IMR-90 (cell line): ENCODE results near the gene MAGOH. TPM values are rescaled to one million over a fixed set of nuclear protein-coding genes. Genes with fewer than 3 reads are reported as not detected.
A peak's percentile ranks its signal among the peaks of the same experiment; 100 is the strongest.

Experiments
- ATAC-seq: fragments of 200-7000 bp; cut with Tn5 transposase; 2 replicates; pipeline ENCODE4 v1.9.1; 2020; ENCODE audit warnings: low read depth, mild to moderate bottlenecking, moderate library complexity
- BruUV-seq: library from RNA; stranded (reverse); fragments of 400-500 nt; replicated peaks from 2 replicates; lab custom pipeline; 2021; lab: Mats Ljungman, UMichigan
- CTCF ChIA-PET: fragments of 300-600 bp; formaldehyde crosslinking; extraction: SDS; loops from one replicate; lab custom pipeline; 2021; ENCODE audit warnings: antibody characterized with exemption; lab: Yijun Ruan, JAX
- POLR2A ChIA-PET: fragments of 300-600 bp; sonication (Branson Sonifier 250); formaldehyde crosslinking; loops from one replicate; lab custom pipeline; 2022; ENCODE audit warnings: antibody characterized with exemption; ENCODE audit not compliant: unreplicated experiment; lab: Charles Lee
- DNase-seq: peaks from one replicate; pipeline ENCODE4 v3.0.0; 2013
- H2AFZ ChIP-seq: replicated peaks from 2 replicates; pipeline ENCODE3; 2013; ENCODE audit warnings: low read length, mild to moderate bottlenecking; ENCODE audit not compliant: poor library complexity
- H2AK5ac ChIP-seq: 2 replicates; pipeline ENCODE4 v1.6.1; 2013; ENCODE audit warnings: low read depth, low read length, inconsistent platforms
- H2AK9ac ChIP-seq: replicated peaks from 2 replicates; pipeline ENCODE3; 2013; ENCODE audit warnings: mild to moderate bottlenecking, low read depth, low read length, moderate library complexity; ENCODE audit not compliant: poor library complexity
- H2BK120ac ChIP-seq: 2 replicates; pipeline ENCODE4 v1.6.1; 2013; ENCODE audit warnings: low read depth, low read length, inconsistent platforms
- H2BK15ac ChIP-seq: 3 replicates; pipeline ENCODE4 v1.6.1; 2013; ENCODE audit warnings: low read depth, low read length, inconsistent platforms
- H2BK20ac ChIP-seq: 2 replicates; pipeline ENCODE4 v1.6.1; 2013; ENCODE audit warnings: low read depth, mild to moderate bottlenecking, inconsistent platforms, low read length, moderate library complexity
- H2BK5ac ChIP-seq: 2 replicates; pipeline ENCODE4 v1.6.1; 2013; ENCODE audit warnings: mild to moderate bottlenecking, low read depth, low read length, inconsistent platforms; ENCODE audit not compliant: poor library complexity, severe bottlenecking
- H3K14ac ChIP-seq: replicated peaks from 2 replicates; pipeline ENCODE4 v1.6.1; 2013; ENCODE audit warnings: low read depth, low read length, inconsistent platforms
- H3K18ac ChIP-seq: 2 replicates; pipeline ENCODE4 v1.6.1; 2013; ENCODE audit warnings: low read depth, low read length, control low read depth
- H3K23ac ChIP-seq: 2 replicates; pipeline ENCODE4 v1.6.1; 2013; ENCODE audit warnings: low read depth, low read length, inconsistent platforms
- H3K27ac ChIP-seq: 2 replicates; pipeline ENCODE4 v1.5.1; 2013; ENCODE audit warnings: mild to moderate bottlenecking, control low read depth, low read length; ENCODE audit not compliant: insufficient read depth
- H3K27me3 ChIP-seq: 2 replicates; pipeline ENCODE4 v1.6.1; 2013; ENCODE audit warnings: low read length; ENCODE audit not compliant: control insufficient read depth, insufficient read depth
- H3K36me3 ChIP-seq: 2 replicates; pipeline ENCODE4 v1.6.1; 2013; ENCODE audit warnings: low read length, mixed read lengths; ENCODE audit not compliant: control insufficient read depth, insufficient read depth
- H3K4ac ChIP-seq: 2 replicates; pipeline ENCODE4 v1.6.1; 2013; ENCODE audit warnings: low read depth, low read length, inconsistent platforms
- H3K4me1 ChIP-seq: 2 replicates; pipeline ENCODE4 v1.6.1; 2013; ENCODE audit warnings: low read length, mixed read lengths; ENCODE audit not compliant: control insufficient read depth, insufficient read depth
- H3K4me2 ChIP-seq: 2 replicates; pipeline ENCODE4 v1.6.1; 2013; ENCODE audit warnings: low read depth, mild to moderate bottlenecking, control low read depth, low read length, moderate library complexity
- H3K4me3 ChIP-seq: 2 replicates; pipeline ENCODE4 v1.5.1; 2013; ENCODE audit warnings: low read depth, mild to moderate bottlenecking, control low read depth, low read length, moderate library complexity; ENCODE audit not compliant: insufficient read depth
- H3K56ac ChIP-seq: 2 replicates; pipeline ENCODE4 v1.6.1; 2013; ENCODE audit warnings: low read length, inconsistent platforms; ENCODE audit not compliant: insufficient read depth; ENCODE audit errors: extremely low read depth
- H3K79me1 ChIP-seq, 2 experiments: 2 replicates each; pipeline ENCODE4 v1.6.1; 2013; ENCODE audit warnings: low read length in 2 of 2, inconsistent platforms in 1 of 2, low read depth in 1 of 2
- H3K9ac ChIP-seq: 2 replicates; pipeline ENCODE4 v1.6.1; 2013; ENCODE audit warnings: low read depth, low read length, control low read depth
- H3K9me1 ChIP-seq: 2 replicates; pipeline ENCODE4 v1.6.1; 2013; ENCODE audit warnings: low read length, inconsistent platforms; ENCODE audit not compliant: insufficient read depth
- H3K9me3 ChIP-seq: 2 replicates; pipeline ENCODE4 v1.6.1; 2013; ENCODE audit warnings: low read length; ENCODE audit not compliant: control insufficient read depth, insufficient read depth
- H4K20me1 ChIP-seq: 2 replicates; pipeline ENCODE4 v1.6.1; 2013; ENCODE audit warnings: low read length, inconsistent platforms; ENCODE audit not compliant: insufficient read depth
- H4K5ac ChIP-seq: 2 replicates; pipeline ENCODE4 v1.6.1; 2013; ENCODE audit warnings: mild to moderate bottlenecking, low read depth, low read length, control low read depth
- H4K8ac ChIP-seq, 2 experiments: 2 replicates each; pipeline ENCODE4 v1.6.1; 2013; ENCODE audit warnings: low read depth in 2 of 2, low read length in 2 of 2, control low read depth in 1 of 2, inconsistent platforms in 1 of 2
- H4K91ac ChIP-seq: 2 replicates; pipeline ENCODE4 v1.6.1; 2013; ENCODE audit warnings: low read depth, low read length, inconsistent platforms; ENCODE audit not compliant: insufficient read depth
- BHLHE40 ChIP-seq: fragments of 150-350 bp; IDR thresholded peaks from 2 replicates; pipeline ENCODE4 v1.6.1; 2016; ENCODE audit warnings: mild to moderate bottlenecking, low read depth, low read length
- CEBPB ChIP-seq: IDR thresholded peaks from 2 replicates; pipeline ENCODE4 v1.6.1; 2012; ENCODE audit warnings: low read depth, low read length, improper control_type of control experiment
- CHD1 ChIP-seq: IDR thresholded peaks from 2 replicates; pipeline ENCODE4 v1.6.1; 2012; ENCODE audit warnings: low read depth, low read length, improper control_type of control experiment
- FOS ChIP-seq: fragments of 150-350 bp; IDR thresholded peaks from 2 replicates; pipeline ENCODE4 v1.6.1; 2016; ENCODE audit warnings: low read depth, low read length
- MAFK ChIP-seq: IDR thresholded peaks from 2 replicates; pipeline ENCODE4 v1.6.1; 2012; ENCODE audit warnings: low read depth, low read length, improper control_type of control experiment
- MAZ ChIP-seq: IDR thresholded peaks from 2 replicates; pipeline ENCODE4 v1.6.1; 2012; ENCODE audit warnings: low read depth, mild to moderate bottlenecking, low read length, improper control_type of control experiment, moderate library complexity, borderline replicate concordance
- MXI1 ChIP-seq: IDR thresholded peaks from 2 replicates; pipeline ENCODE4 v1.6.1; 2012; ENCODE audit warnings: low read depth, mild to moderate bottlenecking, low read length, moderate library complexity, borderline replicate concordance
- NFE2L2 ChIP-seq: fragments of 150-350 bp; IDR thresholded peaks from 2 replicates; pipeline ENCODE4 v1.6.1; 2016; ENCODE audit warnings: low read depth, mild to moderate bottlenecking, low read length
- POLR2A ChIP-seq: IDR thresholded peaks from 2 replicates; pipeline ENCODE4 v1.6.1; 2012; ENCODE audit warnings: mild to moderate bottlenecking, low read depth, low read length
- RAD21 ChIP-seq: IDR thresholded peaks from 2 replicates; pipeline ENCODE4 v1.6.1; 2012; ENCODE audit warnings: low read length, improper control_type of control experiment
- RCOR1 ChIP-seq: IDR thresholded peaks from 2 replicates; pipeline ENCODE4 v1.6.1; 2012; ENCODE audit warnings: mild to moderate bottlenecking, low read length, improper control_type of control experiment; ENCODE audit not compliant: insufficient replicate concordance
- RFX5 ChIP-seq: IDR thresholded peaks from 2 replicates; pipeline ENCODE4 v1.8.0; 2012; ENCODE audit warnings: low read depth, mild to moderate bottlenecking, low read length, moderate library complexity
- SMC3 ChIP-seq: fragments of 150-350 bp; IDR thresholded peaks from 2 replicates; pipeline ENCODE4 v1.6.1; 2016; ENCODE audit warnings: low read depth, mild to moderate bottlenecking, antibody characterized with exemption, low read length, moderate library complexity
- WGBS, 2 experiments: methylation state at CpG; one replicate each; pipeline versions ENCODE4 v1.1.5 to v1.1.7; 2013; ENCODE audit warnings: missing lambda C conversion rate in 2 of 2; ENCODE audit not compliant: insufficient read length in 1 of 2; ENCODE audit errors: extremely low coverage in 2 of 2; 5-methylcytosine and 5-hydroxymethylcytosine counted together
- dilution Hi-C: fragments of 300-500 bp; cut with HindIII; formaldehyde crosslinking; loops from one replicate; pipeline ENCODE4 v1.14.3; 2018; ENCODE audit warnings: low sequenced_read_pairs; ENCODE audit not compliant: unreplicated experiment
- in situ Hi-C: fragments of 300-500 bp; cut with MboI; formaldehyde crosslinking; loops from 3 replicates; pipeline ENCODE4 v1.14.3; 2019; ENCODE audit warnings: low sequenced_read_pairs, inconsistent platforms, mixed read lengths
- intact Hi-C: fragments of 100-400 bp; cut with micrococcal nuclease; formaldehyde crosslinking; loops from 2 replicates; pipeline ENCODE4 v1.10.0; 2022
- polyA plus RNA-seq, 3 experiments: library from polyadenylated mRNA; depleted of rRNA; stranded (reverse); fragments of >200 nt; gene quantifications; 2 replicates each; pipeline ENCODE4 v1.2.3, GENCODE V29; 2012; ENCODE audit warnings: low replicate concordance in 1 of 3
- total RNA-seq: library from RNA; depleted of rRNA; stranded (reverse); fragments of >200 nt; gene quantifications from 2 replicates; pipeline ENCODE4 v1.2.3, GENCODE V29; 2012
- TF ChIP-seq, protein P1 (sequence below): fragments of 150-350 bp; IDR thresholded peaks from 2 replicates; pipeline ENCODE4 v1.6.1; 2017; ENCODE audit warnings: mild to moderate bottlenecking, antibody characterized with exemption, low read length, low read depth
- TF ChIP-seq, protein P2 (sequence below): fragments of 150-350 bp; IDR thresholded peaks from 2 replicates; pipeline ENCODE4 v1.6.1; 2016; ENCODE audit warnings: low read depth, mild to moderate bottlenecking, low read length, moderate library complexity, borderline replicate concordance

MAGOH gene
- total and polyA plus RNA-seq, 2 of the 4 experiments (the other 2 are of a cell fraction) = 3.8 to 26.3 TPM

DNA sequence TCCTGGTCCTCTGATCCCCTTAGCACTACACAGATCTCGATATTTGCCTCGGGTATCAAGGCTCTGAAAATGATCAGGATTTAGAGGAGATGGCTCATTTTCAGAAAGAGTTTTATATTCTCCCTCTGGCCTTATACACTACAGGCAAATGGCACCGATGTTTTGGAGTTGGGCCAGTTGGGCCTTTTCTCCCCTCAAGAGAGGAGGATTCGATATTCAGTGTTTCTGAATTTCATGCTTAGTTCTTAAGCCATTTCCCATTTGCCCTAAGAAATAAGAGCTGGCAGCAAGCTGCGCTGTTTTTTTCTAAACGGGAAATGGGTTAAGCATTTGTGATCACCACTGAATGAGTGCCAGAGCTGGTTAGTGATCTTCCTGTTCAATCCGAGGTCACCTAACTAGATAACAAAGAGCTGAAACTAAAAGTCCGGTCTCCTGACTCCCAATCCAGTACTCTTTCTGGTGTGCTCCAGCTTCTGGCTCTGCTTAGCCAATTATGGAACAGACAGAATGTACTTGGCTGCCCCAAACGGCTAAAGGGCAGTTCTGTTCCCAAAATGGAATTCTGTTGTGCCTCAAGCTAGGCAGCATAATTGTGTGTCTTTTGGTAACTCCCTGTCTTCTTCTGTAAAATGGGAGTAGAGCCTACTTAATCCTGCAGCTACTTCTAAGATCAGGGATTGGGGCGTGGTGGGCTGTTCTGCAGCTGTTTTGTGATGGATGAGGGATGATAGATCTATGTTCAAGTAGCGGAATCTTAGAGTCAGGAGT, 42.9 kb downstream of the MAGOH start:
- DNase-seq = no peak
- Histone ChIP-seq H3K27me3 (no peaks in the 10 kb centered on the region), H3K14ac (no peak overlapping the region), H2BK120ac (peak overlapping the region; percentile 37; the same call in 1 of the 2 replicates), H2BK20ac (peak overlapping the region; percentile 18; the same call in 1 of the 2 replicates), H3K56ac (no peak overlapping the region), H3K9ac (no peak overlapping the region), H3K4me2 (no peak overlapping the region), H3K4me3 (no peak overlapping the region), H2BK15ac (no peak overlapping the region), H2AK5ac (peak overlapping the region; percentile 50; the same call in 1 of the 2 replicates), H4K20me1 (no peaks in the 10 kb centered on the region), H3K36me3 (peaks cover 3% of the 10 kb centered on the region; the same call in 1 of the 2 replicates), H3K4ac (peak overlapping the region; percentile 65), H4K91ac (peak overlapping the region; percentile 10; the same call in 1 of the 2 replicates), H3K79me1 (peaks cover 21 to 24% of the 10 kb centered on the region in 2 experiments), H3K9me3 (no peaks in the 10 kb centered on the region), H3K18ac (no peak overlapping the region), H3K27ac (no peak overlapping the region), H4K8ac (peak overlapping the region; percentile 10 to 84; a peak in 2 of 4 replicates), H2BK5ac (no peak overlapping the region), H3K9me1 (peaks cover 9% of the 10 kb centered on the region), H3K4me1 (peaks cover 13% of the 10 kb centered on the region), H2AK9ac (no peak overlapping the region), H3K23ac (peak overlapping the region; percentile 1; the same call in 1 of the 2 replicates), H4K5ac (peak overlapping the region; percentile 22; the same call in 1 of the 2 replicates), H2AFZ (peak overlapping the region; percentile 80)
- no peak for ATAC-seq
- dilution Hi-C loops = no loop called here
- ChIA-PET POLR2A (interaction anchor here (1.0 kb wide), 1 partner anchor 49 kb away, joined by 5 read pairs; no protein-coding TSS in a partner anchor), CTCF (interaction anchor here (1.0 to 1.1 kb wide), 2 partner anchors 14 to 15 kb away, joined by 3 to 4 read pairs; no protein-coding TSS in a partner anchor)
- intact Hi-C loops = loop anchor here (5.0 kb wide), 2 partner anchors 133 to 368 kb away; partner anchors contain the start of gene PODN
- WGBS, 2 experiments = 89% methylated on average over 3 of the region's 11 CpGs; no CpG with 5 or more reads in 1 of the 2 experiments
- BruUV-seq = no TSS peak
- in situ Hi-C loops = no loop called here
- TF ChIP-seq MAZ (no peak), MXI1 (no peak), MAFK (no peak), CHD1 (no peak), POLR2A (no peak), RAD21 (no peak), FOS (no peak), BHLHE40 (no peak), RFX5 (no peak), SMC3 (no peak), NFE2L2 (no peak), CEBPB (no peak), RCOR1 (no peak)
- TF ChIP-seq, protein P1, sequence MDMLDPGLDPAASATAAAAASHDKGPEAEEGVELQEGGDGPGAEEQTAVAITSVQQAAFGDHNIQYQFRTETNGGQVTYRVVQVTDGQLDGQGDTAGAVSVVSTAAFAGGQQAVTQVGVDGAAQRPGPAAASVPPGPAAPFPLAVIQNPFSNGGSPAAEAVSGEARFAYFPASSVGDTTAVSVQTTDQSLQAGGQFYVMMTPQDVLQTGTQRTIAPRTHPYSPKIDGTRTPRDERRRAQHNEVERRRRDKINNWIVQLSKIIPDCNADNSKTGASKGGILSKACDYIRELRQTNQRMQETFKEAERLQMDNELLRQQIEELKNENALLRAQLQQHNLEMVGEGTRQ = no peak
- TF ChIP-seq, protein P2, sequence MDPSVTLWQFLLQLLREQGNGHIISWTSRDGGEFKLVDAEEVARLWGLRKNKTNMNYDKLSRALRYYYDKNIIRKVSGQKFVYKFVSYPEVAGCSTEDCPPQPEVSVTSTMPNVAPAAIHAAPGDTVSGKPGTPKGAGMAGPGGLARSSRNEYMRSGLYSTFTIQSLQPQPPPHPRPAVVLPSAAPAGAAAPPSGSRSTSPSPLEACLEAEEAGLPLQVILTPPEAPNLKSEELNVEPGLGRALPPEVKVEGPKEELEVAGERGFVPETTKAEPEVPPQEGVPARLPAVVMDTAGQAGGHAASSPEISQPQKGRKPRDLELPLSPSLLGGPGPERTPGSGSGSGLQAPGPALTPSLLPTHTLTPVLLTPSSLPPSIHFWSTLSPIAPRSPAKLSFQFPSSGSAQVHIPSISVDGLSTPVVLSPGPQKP = no peak
